ENCODE results near the gene JAKMIP1. TPM values are rescaled to one million over a fixed set of nuclear protein-coding genes. Genes with fewer than 3 reads are reported as not detected.

The JAKMIP1 gene
- total RNA-seq, 1 donor from 2014 or later, result not detected

DNA sequence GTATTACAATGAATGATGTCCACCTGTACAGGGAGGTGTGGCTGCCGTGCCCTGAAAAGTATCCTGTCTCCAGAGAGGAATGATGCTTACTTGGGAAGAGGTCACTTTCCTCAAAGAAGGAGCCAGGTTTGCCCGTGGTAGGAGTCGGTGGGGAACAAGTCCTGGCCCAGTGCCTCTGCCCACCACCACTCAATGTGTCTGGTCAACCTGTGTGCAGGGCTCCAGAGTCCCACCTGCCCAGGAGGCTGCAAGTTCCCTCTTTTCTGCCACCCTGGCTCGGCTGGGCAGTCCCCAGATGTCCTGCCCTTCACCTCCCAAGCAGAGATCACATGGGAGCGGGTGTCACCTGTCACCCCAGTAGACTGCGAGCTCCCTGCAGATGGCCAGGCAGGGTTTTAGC lies 106.7 kb downstream of the JAKMIP1 start:
- no peak overlapping the region for H3K4me3 Mint-ChIP-seq
- peaks cover 58% of the 10 kb centered on the region for H3K27me3 Mint-ChIP-seq (ENCODE audit: low read depth)
- no peak for DNase-seq (ENCODE audit: low spot score in 2 of 2, unreplicated experiment in 2 of 2)
- no peaks in the 10 kb centered on the region for H3K36me3 Mint-ChIP-seq
- H3K9me3 Mint-ChIP-seq, result no peaks in the 10 kb centered on the region
- H3K27ac Mint-ChIP-seq, result no peak overlapping the region
- no peaks in the 10 kb centered on the region for H3K4me1 Mint-ChIP-seq
- TF ChIP-seq CTCF (IDR thresholded peaks at IDR 0.05; ENCODE audit: unreplicated experiment), result no peak

GRCh38 chr4:6092971-6093370 lies 107.4 kb downstream of the JAKMIP1 start:
- TF ChIP-seq CTCF (IDR thresholded peaks at IDR 0.05; ENCODE audit: unreplicated experiment), result no peak
- Mint-ChIP-seq H3K27ac (no peak overlapping the region), H3K27me3 (ENCODE audit: low read depth) (peaks cover 62% of the 10 kb centered on the region), H3K36me3 (no peaks in the 10 kb centered on the region), H3K4me1 (no peaks in the 10 kb centered on the region), H3K9me3 (no peaks in the 10 kb centered on the region), H3K4me3 (no peak overlapping the region)
- DNase-seq (ENCODE audit: low spot score in 2 of 2, unreplicated experiment in 2 of 2), result no peak

DNA sequence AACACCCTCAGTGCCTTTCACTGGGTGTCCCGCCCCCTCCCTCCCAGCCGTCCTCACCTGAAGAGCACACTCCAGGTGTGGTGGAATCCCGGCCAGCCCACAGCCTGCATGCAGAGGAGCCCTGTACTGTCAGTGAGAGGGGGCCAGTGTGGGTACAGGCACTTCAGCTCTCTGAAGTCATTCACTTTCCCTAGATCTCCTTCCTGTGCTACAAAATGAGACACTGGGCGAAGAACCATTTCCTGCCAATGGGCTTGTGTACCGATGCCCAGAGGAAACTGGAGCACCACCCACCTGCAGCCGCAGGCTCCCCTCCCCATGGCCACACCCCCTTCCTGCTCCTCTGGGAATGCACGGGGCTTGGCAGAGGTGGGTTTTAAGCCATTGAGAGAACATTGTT lies 108.2 kb downstream of the JAKMIP1 start:
- H3K36me3 Mint-ChIP-seq, result no peaks in the 10 kb centered on the region
- H3K4me3 Mint-ChIP-seq, result no peak overlapping the region
- no peaks in the 10 kb centered on the region for H3K9me3 Mint-ChIP-seq
- DNase-seq (ENCODE audit: low spot score in 2 of 2, unreplicated experiment in 2 of 2), result no peak
- no peak for TF ChIP-seq CTCF (IDR thresholded peaks at IDR 0.05; ENCODE audit: unreplicated experiment)
- H3K4me1 Mint-ChIP-seq, result no peaks in the 10 kb centered on the region
- no peak overlapping the region for H3K27ac Mint-ChIP-seq
- H3K27me3 Mint-ChIP-seq (ENCODE audit: low read depth), result peaks cover 64% of the 10 kb centered on the region

GRCh38 chr4:6090931-6091330 lies 109.4 kb downstream of the JAKMIP1 start:
- Mint-ChIP-seq H3K27ac (no peak overlapping the region), H3K9me3 (no peaks in the 10 kb centered on the region), H3K4me3 (no peak overlapping the region), H3K36me3 (no peaks in the 10 kb centered on the region), H3K4me1 (no peaks in the 10 kb centered on the region), H3K27me3 (ENCODE audit: low read depth) (peaks cover 63% of the 10 kb centered on the region)
- DNase-seq (ENCODE audit: low spot score in 2 of 2, unreplicated experiment in 2 of 2), result no peak
- TF ChIP-seq CTCF (IDR thresholded peaks at IDR 0.05; ENCODE audit: unreplicated experiment), result no peak

DNA sequence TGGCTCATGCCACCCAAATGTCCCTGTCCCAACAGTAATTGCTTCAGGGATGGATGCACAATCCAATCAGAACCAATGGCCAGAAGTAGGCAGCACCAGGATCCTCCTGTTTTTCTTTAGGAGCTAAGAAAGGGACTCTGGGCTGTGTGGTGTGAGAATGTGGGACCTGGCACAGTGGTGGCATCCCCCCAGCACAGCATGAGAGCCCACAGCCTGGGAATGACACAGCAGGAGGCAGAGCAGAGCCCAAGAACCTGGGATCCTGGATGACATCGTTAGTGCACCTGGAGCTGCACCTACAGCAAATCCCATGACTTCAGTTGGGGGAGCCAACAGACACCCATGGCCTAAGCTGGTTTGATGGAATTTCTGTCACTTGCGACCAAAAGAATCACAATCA lies 111.4 kb downstream of the JAKMIP1 start:
- H3K9me3 Mint-ChIP-seq, result peaks cover 5% of the 10 kb centered on the region
- no peak for TF ChIP-seq CTCF (IDR thresholded peaks at IDR 0.05; ENCODE audit: unreplicated experiment)
- H3K4me1 Mint-ChIP-seq, result no peaks in the 10 kb centered on the region
- no peak overlapping the region for H3K27ac Mint-ChIP-seq
- no peaks in the 10 kb centered on the region for H3K36me3 Mint-ChIP-seq
- H3K4me3 Mint-ChIP-seq, result no peak overlapping the region
- no peak for DNase-seq (ENCODE audit: low spot score in 2 of 2, unreplicated experiment in 2 of 2)
- peaks cover 57% of the 10 kb centered on the region for H3K27me3 Mint-ChIP-seq (ENCODE audit: low read depth)

GRCh38 chr4:6087669-6088341 lies 112.5 kb downstream of the JAKMIP1 start:
- no peak for DNase-seq (ENCODE audit: low spot score in 2 of 2, unreplicated experiment in 2 of 2)
- TF ChIP-seq CTCF (IDR thresholded peaks at IDR 0.05; ENCODE audit: unreplicated experiment), result peak; percentile 11
- no peak overlapping the region for H3K27ac Mint-ChIP-seq
- H3K9me3 Mint-ChIP-seq, result peaks cover 5% of the 10 kb centered on the region
- H3K4me3 Mint-ChIP-seq, result no peak overlapping the region
- no peaks in the 10 kb centered on the region for H3K4me1 Mint-ChIP-seq
- no peaks in the 10 kb centered on the region for H3K36me3 Mint-ChIP-seq
- H3K27me3 Mint-ChIP-seq (ENCODE audit: low read depth), result peaks cover 54% of the 10 kb centered on the region
